Stimulated activated CD4-positive, alpha-beta T cell treated with anti-CD3 and anti-CD28 coated beads, Interleukin-1b, Interleukin-23, amount 100 ng/mL, for 48 hours (primary cell): ENCODE measurements around the gene PKM.
"Not testable (repeated sequence)": the region's sequence is repeated elsewhere in the genome, so short reads cannot be mapped to it uniquely, and the experiment has no call there.

ENCODE experiments used
- DNase-seq: peaks from one replicate; pipeline ENCODE4 v3.0.0-alpha.2; 2020

PKM gene

GRCh38 chr15:72231066-72231832 is at the start of gene PKM:
Gene PKM, minus strand, starts transcription at chr15:72231190. Its CDS starts 12,093 bp downstream, at chr15:72219097.
- peak; percentile 98 for DNase-seq

DNA sequence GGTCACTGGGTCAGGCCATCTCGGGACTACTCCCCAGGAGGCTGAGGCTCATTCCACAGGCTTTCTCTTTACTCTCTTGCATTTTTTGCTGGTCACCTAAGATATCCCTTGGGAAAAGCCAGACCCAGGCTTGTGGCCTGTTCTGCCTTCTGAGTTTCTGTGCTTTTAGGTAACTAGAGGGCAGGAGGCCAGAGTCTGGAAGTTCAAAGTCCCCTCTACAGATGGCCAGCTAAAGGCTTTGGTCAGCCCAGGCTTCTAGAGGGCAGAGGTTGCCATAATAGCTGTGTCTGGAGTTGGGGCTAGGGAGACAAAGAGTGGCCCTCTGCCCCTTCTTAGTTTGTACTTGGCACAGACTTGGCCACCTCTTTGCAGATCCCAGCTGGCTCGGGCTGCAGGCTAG is 49.8 kb upstream of the PKM start:
- no peak for DNase-seq

DNA sequence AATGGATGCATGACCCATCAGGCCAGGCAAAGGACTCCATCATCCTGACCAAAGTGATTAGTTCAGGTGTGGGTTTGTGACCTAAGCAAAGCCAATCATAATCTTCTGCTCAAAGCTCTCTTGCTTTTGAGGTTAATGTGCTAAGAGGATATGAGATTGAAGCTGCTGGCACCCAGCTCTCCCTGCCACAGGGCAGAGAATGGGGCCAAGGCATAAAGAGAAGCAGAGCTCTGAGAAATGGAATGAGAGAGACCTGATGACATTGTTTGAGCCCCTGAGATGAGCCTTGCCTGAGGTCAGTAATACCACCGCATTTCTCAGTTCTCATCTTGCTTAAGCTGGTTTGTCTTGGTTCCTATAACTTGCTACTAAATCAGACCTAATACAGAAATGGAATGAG is 47.7 kb upstream of the PKM start:
- DNase-seq: no peak

- no peak for DNase-seq
Observed at GRCh38 chr15:72276326-72276700, 45.3 kb upstream of the PKM start.

GRCh38 chr15:72275635-72276325 is 44.8 kb upstream of the PKM start:
- DNase-seq: not testable (repeated sequence)

DNA sequence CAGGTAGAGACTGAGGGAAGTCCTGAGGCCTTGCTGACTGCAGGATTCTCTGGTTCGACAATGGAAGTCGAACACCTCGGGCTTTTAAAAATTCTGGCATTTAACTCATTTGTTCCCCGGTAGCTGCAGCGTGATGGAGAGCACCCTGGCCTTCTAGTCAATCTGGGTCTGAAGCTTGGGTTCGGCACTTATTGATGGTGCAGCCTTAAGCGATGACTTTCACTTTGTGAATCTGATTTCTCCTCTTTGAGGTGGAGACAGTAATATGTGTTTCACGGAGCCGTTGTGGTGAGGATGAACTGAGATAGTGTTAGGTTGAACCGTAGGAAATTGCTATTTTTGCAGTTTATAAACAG is 42.0 kb upstream of the PKM start:
- no peak for DNase-seq

DNA sequence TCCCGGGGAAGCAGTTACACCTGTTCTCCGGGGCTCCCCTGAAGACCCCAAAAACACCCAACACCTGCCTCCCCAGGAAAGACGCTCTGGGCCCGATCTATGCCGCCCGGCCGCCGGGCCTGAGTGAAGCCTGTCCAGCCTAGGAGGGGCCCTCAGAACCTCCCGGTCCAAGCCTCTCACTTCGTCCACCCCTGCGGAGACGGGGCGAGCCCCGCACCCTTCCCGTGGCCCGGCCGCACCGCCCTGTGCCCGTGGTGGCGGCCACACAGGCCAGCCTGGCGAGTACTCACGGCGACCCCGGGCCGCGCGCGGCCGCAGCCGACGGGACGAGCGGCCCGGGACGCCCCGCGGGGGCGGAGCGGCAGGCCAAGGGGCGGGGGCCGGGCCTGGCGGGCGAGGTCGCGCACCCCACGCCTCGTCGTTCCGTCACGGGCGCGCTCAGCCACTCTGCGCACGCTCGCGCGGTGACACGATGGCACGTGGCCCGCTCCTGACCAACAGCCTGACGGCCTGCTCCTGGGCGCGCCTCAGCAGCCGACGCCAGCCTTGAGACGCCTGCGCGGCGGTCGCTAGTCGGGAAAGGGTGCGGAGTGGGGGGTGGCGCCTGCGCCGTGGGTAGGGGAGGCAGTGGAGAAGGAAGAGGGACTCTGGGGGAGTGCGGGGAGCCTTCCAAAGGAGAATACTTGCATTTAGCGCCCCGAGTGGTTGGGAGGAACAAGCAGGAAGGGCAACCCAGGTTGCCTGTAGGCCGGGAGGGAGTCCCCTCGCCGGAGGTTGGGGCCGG is 41.4 kb upstream of the PKM start, which contains the start of gene PARP6:
TSS of gene PARP6 (minus strand) at position 342 of the 784 bp plus-strand sequence. CDS start 5,077 bp downstream, outside the sequence.
- peak; percentile 99 for DNase-seq

DNA sequence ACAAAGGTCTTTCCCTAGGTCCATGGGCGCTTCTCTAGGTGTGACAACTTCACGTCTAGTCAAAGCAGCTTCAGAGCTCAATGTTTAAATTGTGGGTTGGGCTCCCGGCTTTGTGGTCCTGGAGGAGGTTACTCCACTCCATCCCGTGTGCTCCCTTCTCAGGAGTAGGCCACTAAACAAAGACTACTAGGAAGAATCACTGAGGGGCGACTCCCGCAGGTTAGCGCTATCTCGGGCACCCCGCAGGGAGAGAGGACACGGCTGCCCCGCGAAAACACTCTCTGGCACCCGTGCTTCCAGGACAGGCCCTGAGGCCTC is 40.9 kb upstream of the PKM start:
- DNase-seq: peak; percentile 22

- no peak for DNase-seq
Observed at GRCh38 chr15:72271221-72271620, 40.2 kb upstream of the PKM start.

DNA sequence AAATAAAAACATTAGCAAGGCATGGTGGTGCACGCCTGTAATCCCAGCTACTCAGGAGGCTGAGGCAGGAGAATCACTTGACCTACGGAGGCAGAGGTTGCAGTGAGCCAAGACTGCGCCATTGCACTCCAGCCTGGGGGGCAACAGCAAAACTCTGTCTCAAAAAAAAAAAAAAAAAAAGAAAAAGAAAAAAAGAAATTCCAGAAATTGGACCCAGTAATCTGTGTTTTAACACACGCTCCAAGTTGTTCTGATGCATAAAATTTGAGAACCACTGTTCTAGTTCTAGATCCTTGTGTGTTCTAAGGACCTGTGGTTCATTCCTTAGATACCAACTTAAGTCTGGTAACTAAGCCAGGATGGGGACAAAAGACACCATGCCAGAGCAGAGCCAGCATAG is 38.7 kb upstream of the PKM start:
- DNase-seq: no peak

GRCh38 chr15:72265031-72265430 is 34.0 kb upstream of the PKM start:
- no peak for DNase-seq

- DNase-seq: no peak
Observed at GRCh38 chr15:72252663-72253299, 21.8 kb upstream of the PKM start.

- DNase-seq: no peak
Observed at GRCh38 chr15:72249142-72249810, 18.3 kb upstream of the PKM start.

DNA sequence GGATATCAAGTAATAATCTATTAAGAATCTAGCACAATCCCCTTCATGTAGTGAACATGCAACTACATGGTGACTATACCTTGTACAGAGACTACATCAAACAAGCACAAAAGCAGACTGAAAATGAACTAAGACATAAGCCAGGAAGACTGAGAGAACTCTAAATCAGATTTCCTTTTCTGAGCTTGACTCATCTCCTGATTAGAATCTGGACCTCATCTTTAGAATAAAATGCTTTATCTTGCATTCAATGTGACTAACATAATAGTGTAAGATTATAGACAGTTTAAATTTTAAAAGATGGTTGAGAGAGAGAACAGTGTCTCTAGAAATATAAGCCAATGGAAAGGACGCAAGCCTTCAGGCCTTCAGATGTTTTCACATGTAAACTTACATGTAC is 17.5 kb upstream of the PKM start:
- no peak for DNase-seq

DNA sequence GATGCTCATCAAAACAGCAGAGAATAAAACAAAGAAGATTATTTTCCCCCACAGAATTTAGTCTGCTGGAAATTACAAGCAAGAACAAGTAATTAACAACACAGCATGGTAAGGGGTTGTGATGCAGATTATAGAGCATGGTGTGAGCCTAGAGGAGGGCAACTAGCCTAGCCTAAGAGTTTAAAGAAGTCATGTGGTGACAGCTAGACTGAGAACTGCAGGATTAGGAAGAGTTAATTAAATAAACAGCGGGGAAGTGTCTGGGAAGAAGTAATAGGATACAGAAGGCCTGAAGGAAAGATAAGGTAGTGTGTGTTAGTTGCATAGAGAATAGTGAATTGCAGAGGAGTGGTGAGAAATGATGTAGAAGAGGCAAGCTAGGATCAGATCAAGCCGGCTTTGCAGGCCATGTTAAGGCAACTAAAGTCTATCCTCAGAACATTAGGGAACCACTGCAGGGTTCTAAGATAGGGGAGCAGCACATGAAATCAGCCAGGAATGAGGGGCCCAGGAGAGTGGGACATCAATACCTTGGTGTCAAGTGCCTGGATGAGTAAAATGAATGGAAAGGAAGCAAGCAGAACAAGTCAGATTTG is 11.9 kb upstream of the PKM start:
- DNase-seq: no peak

GRCh38 chr15:72239652-72240051 is 8.7 kb upstream of the PKM start:
- no peak for DNase-seq

- no peak for DNase-seq
Observed at GRCh38 chr15:72238586-72238985, 7.6 kb upstream of the PKM start.

- DNase-seq: no peak
Observed at GRCh38 chr15:72237853-72238224, 6.8 kb upstream of the PKM start.

DNA sequence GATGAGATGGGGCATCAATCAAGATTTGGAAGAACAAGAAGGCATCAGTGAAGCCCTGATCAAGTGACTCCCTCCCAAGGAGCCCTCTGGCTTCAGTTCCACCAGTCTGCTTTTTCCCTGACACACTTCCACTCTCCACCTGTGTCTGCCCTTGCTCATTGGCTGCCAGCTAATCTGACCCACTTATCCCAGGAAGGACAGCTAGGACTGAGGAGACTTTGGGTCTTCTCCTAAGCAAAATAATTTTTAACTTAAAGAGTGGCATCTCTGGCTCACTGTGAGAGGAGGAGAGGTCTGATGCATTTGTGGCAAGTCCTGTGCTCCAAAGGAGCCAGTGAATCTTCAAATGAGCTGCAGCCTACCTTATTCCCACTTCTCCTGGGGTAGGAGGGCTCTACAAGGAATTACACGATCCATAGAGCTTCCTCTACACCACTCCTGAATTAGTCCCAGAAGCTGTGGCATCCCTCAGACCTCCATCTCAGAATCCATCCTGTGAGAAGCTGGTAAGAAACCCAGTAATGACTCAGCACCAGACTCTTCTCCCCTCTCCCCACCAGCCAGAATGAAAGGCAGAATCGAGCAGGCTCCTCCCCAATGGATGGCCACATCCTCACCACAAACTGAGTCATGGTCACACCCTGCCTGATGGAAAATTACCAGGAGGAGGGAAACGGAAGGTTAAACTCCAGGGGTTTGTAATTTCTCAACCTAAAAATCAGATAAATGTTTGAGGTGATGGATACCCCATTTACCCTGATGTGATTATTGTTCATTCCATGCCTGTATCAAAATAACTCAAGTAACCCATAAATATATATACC is 6.3 kb upstream of the PKM start:
- peak; percentile 86 for DNase-seq

GRCh38 chr15:72236381-72237003 is 5.5 kb upstream of the PKM start:
- no peak for DNase-seq

- no peak for DNase-seq
Observed at GRCh38 chr15:72235298-72235697, 4.3 kb upstream of the PKM start.
